SU-DHL-6 (cell line): Measurements from ENCODE around the gene MCTP1.

Experiments used
- H2AFZ ChIP-seq: fragments of 200-600 bp; sonication (generic); 2 replicates; pipeline ENCODE4 v1.6.1; 2014; ENCODE audit warnings: low read depth, mild to moderate bottlenecking, moderate library complexity, mixed read lengths, antibody characterized with exemption, low read length; ENCODE audit not compliant: severe bottlenecking
- H3F3A ChIP-seq: fragments of 200-600 bp; shearing (Covaris generic); 2 replicates; pipeline ENCODE4 v1.6.0; 2016; ENCODE audit warnings: antibody characterized with exemption, mild to moderate bottlenecking; ENCODE audit not compliant: insufficient read depth
- H3K27ac ChIP-seq: fragments of 200-600 bp; sonication (generic); 2 replicates; pipeline ENCODE4 v1.5.1; 2016; ENCODE audit warnings: low read depth, mild to moderate bottlenecking, low read length, moderate library complexity, mixed read lengths
- H3K27me3 ChIP-seq: fragments of 200-600 bp; sonication (generic), shearing (Covaris generic); 2 replicates; pipeline ENCODE4 v1.6.0; 2014; ENCODE audit warnings: mild to moderate bottlenecking, low read length
- H3K36me3 ChIP-seq: fragments of 200-600 bp; sonication (generic); 2 replicates; pipeline ENCODE4 v1.6.1; 2014; ENCODE audit warnings: mild to moderate bottlenecking, low read length, mixed read lengths
- H3K4me2 ChIP-seq: fragments of 300-600, 200-600 bp; shearing (Covaris generic), sonication (generic); 2 replicates; pipeline ENCODE4 v1.6.0; 2014; ENCODE audit warnings: low read length, low read depth, mild to moderate bottlenecking; ENCODE audit not compliant: poor library complexity, severe bottlenecking
- H3K4me3 ChIP-seq: fragments of 200-600 bp; sonication (generic); 2 replicates; pipeline ENCODE4 v1.5.1; 2014; ENCODE audit warnings: antibody characterized with exemption, low read length, mild to moderate bottlenecking, mixed read lengths; ENCODE audit not compliant: insufficient read depth, poor library complexity, severe bottlenecking
- H3K79me2 ChIP-seq: fragments of 200-600 bp; sonication (generic); 2 replicates; pipeline ENCODE4 v1.6.1; 2014; ENCODE audit warnings: mild to moderate bottlenecking, low read length, moderate library complexity; ENCODE audit not compliant: insufficient read depth
- H3K9ac ChIP-seq: fragments of 200-600 bp; sonication (generic); 2 replicates; pipeline ENCODE4 v1.7.0; 2014; ENCODE audit warnings: mild to moderate bottlenecking, low read length
- H3K9me2 ChIP-seq: fragments of 200-600 bp; sonication (generic); replicated peaks from 2 replicates; pipeline ENCODE4 v1.6.1; 2014; ENCODE audit warnings: low read length; ENCODE audit not compliant: insufficient read depth
- H3K9me3 ChIP-seq: fragments of 200-600 bp; sonication (generic); 2 replicates; pipeline ENCODE4 v1.6.1; 2014; ENCODE audit warnings: low read length, mixed read lengths; ENCODE audit not compliant: insufficient read depth
- H4K20me1 ChIP-seq: fragments of 200-600 bp; sonication (generic); 2 replicates; pipeline ENCODE4 v1.6.1; 2014; ENCODE audit warnings: low read depth, mild to moderate bottlenecking, antibody characterized with exemption, low read length, moderate library complexity, mixed read lengths
- CTCF ChIP-seq: fragments of 200-600 bp; sonication (generic); IDR thresholded peaks from one replicate; pipeline ENCODE4 v1.5.1; 2017; ENCODE audit warnings: antibody characterized with exemption, mild to moderate bottlenecking, low read length, moderate library complexity; ENCODE audit not compliant: insufficient read depth, poor library complexity, severe bottlenecking
- EZH2phosphoT487 ChIP-seq: fragments of 200-600 bp; sonication (generic), shearing (Covaris generic); conservative IDR thresholded peaks from 2 replicates; pipeline ENCODE4 v1.6.1; 2018; ENCODE audit warnings: mild to moderate bottlenecking, antibody characterized with exemption, low read length, moderate library complexity, mixed read lengths

The MCTP1 gene

GRCh38 chr5:95087816-95088317, 197.0 kb downstream of the MCTP1 start:
- Histone ChIP-seq H3K4me2 (no peak overlapping the region), H3K36me3 (no peaks in the 10 kb centered on the region), H3F3A (no peaks in the 10 kb centered on the region), H3K9ac (no peak overlapping the region), H3K9me3 (no peaks in the 10 kb centered on the region), H4K20me1 (no peaks in the 10 kb centered on the region), H3K79me2 (no peaks in the 10 kb centered on the region), H3K9me2 (no peaks in the 10 kb centered on the region), H3K4me3 (no peak overlapping the region), H3K27me3 (no peaks in the 10 kb centered on the region), H2AFZ (no peak overlapping the region), H3K27ac (no peak overlapping the region)
- TF ChIP-seq CTCF = no peak
- no peak for TF ChIP-seq EZH2phosphoT487

GRCh38 chr5:95086927-95087815, 197.7 kb downstream of the MCTP1 start:
- Histone ChIP-seq H3K36me3 (no peaks in the 10 kb centered on the region), H3K9me3 (no peaks in the 10 kb centered on the region), H3K9ac (no peak overlapping the region), H3K79me2 (no peaks in the 10 kb centered on the region), H3K4me3 (no peak overlapping the region), H3K27ac (no peak overlapping the region), H3K9me2 (no peaks in the 10 kb centered on the region), H3K4me2 (no peak overlapping the region), H4K20me1 (no peaks in the 10 kb centered on the region), H3K27me3 (no peaks in the 10 kb centered on the region), H3F3A (no peaks in the 10 kb centered on the region), H2AFZ (no peak overlapping the region)
- TF ChIP-seq CTCF = no peak
- no peak for TF ChIP-seq EZH2phosphoT487

- Histone ChIP-seq H3K27me3 (no peaks in the 10 kb centered on the region), H3K9me3 (no peaks in the 10 kb centered on the region), H4K20me1 (no peaks in the 10 kb centered on the region), H3K9ac (no peak overlapping the region), H3K4me3 (no peak overlapping the region), H3K4me2 (no peak overlapping the region), H3F3A (no peaks in the 10 kb centered on the region), H3K9me2 (no peaks in the 10 kb centered on the region), H3K27ac (no peak overlapping the region), H3K36me3 (no peaks in the 10 kb centered on the region), H2AFZ (no peak overlapping the region), H3K79me2 (no peaks in the 10 kb centered on the region)
- TF ChIP-seq EZH2phosphoT487 (no peak), CTCF (no peak)
These were observed 200.1 kb downstream of the MCTP1 start for GRCh38 chr5:95084757-95085156.
